ENCODE results near the gene MRPL23.

DNA sequence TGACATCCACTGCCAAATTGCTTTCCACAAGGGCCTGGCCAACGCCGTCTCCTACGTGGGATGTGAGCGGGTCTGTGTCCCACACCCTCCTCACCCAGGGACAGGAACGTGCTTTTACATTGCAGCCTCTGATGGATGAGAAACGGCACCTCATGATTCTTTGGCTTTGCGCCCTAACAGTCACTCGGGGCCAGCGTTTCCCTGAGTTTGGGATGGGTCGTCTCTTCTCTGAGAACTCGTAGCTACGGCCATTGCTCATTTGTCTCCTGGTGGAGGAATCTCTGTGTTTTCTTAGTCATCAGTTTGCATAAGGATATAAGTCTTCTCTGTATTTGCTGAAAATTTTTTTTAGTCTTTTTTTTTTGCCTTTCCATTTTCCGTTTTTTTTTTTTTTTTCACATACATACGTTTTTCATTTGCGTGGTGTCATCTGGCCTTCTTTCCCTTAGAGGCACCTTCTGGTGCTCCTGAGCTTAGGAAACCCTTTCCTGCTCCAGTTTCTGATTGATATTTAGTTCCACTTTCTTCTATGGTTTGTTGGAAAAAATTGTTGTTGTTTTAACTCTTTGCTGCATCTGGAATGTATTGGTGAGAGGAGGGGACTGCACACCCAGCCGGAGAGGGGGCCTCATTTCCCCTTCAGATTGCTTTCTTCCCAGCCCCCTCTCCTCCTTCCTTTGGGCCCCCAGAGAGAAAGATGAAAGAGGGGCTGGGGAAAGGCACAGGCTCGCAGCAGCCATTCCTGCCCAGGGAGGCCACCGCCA, 15.6 kb upstream of the MRPL23 start:
- TF ChIP-seq, protein P1, sequence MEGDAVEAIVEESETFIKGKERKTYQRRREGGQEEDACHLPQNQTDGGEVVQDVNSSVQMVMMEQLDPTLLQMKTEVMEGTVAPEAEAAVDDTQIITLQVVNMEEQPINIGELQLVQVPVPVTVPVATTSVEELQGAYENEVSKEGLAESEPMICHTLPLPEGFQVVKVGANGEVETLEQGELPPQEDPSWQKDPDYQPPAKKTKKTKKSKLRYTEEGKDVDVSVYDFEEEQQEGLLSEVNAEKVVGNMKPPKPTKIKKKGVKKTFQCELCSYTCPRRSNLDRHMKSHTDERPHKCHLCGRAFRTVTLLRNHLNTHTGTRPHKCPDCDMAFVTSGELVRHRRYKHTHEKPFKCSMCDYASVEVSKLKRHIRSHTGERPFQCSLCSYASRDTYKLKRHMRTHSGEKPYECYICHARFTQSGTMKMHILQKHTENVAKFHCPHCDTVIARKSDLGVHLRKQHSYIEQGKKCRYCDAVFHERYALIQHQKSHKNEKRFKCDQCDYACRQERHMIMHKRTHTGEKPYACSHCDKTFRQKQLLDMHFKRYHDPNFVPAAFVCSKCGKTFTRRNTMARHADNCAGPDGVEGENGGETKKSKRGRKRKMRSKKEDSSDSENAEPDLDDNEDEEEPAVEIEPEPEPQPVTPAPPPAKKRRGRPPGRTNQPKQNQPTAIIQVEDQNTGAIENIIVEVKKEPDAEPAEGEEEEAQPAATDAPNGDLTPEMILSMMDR (IDR thresholded peaks at IDR 0.05; ENCODE audit: poor library complexity), result no peak
- no peak for TF ChIP-seq EZH2phosphoT487 (IDR thresholded peaks at IDR 0.05; ENCODE audit: low read depth, severe bottlenecking, unreplicated experiment)

Measured in hepatocyte (in vitro differentiated cells).